HEK293 (cell line): Measurements from ENCODE around the gene TRPV5.

Experiments used
- CTCF ChIA-PET: fragments of 350-600 bp; formaldehyde crosslinking; extraction: SDS; loops from one replicate; lab custom pipeline; 2021; ENCODE audit warnings: antibody characterized with exemption; lab: Yijun Ruan, JAX
- POLR2A ChIA-PET: fragments of 300-600 bp; formaldehyde crosslinking; extraction: SDS; loops from one replicate; lab custom pipeline; 2020; ENCODE audit warnings: antibody characterized with exemption, inconsistent platforms; lab: Yijun Ruan, JAX
- H3K27ac ChIP-seq: fragments of 200-500 bp; sonication (Bioruptor generic); 2 replicates; pipeline ENCODE4 v1.5.1; 2014; ENCODE audit warnings: low read depth, low read length, control low read depth, inconsistent platforms; ENCODE audit errors: extremely low read depth
- H3K36me3 ChIP-seq, 2 experiments: fragments of 200-500 bp in 1 of 2; sonication (Bioruptor generic) in 1 of 2; 1 replicate in 1 of 2; 2 replicates in 1 of 2; pipeline ENCODE4 v1.5.1; 2014 to 2017; ENCODE audit warnings: inconsistent platforms in 2 of 2, low read length in 2 of 2; ENCODE audit not compliant: control insufficient read depth in 2 of 2, insufficient read depth in 1 of 2
- H3K4me1 ChIP-seq: fragments of 200-500 bp; sonication (Bioruptor generic); 2 replicates; pipeline ENCODE4 v1.5.1; 2014; ENCODE audit warnings: mild to moderate bottlenecking, low read length, inconsistent platforms; ENCODE audit not compliant: control insufficient read depth, insufficient read depth
- H3K4me3 ChIP-seq: 2 replicates; pipeline ENCODE4 v1.5.1; 2011; ENCODE audit warnings: low read depth, mild to moderate bottlenecking, control low read depth, low read length, moderate library complexity
- H3K9me3 ChIP-seq: fragments of 200-500 bp; sonication (Bioruptor generic); 2 replicates; pipeline ENCODE4 v1.5.1; 2014; ENCODE audit warnings: low read depth, low read length, inconsistent platforms; ENCODE audit not compliant: control insufficient read depth, insufficient read depth
- EGR2 ChIP-seq: fragments of 450-650 bp; formaldehyde crosslinking; IDR thresholded peaks from 2 replicates; pipeline ENCODE4 v1.5.1; 2016; ENCODE audit warnings: low read depth, missing biosample characterization, missing genetic modification characterization
- GLIS1 ChIP-seq: fragments of 450-650 bp; formaldehyde crosslinking; IDR thresholded peaks from 2 replicates; pipeline ENCODE4 v1.5.1; 2016; ENCODE audit warnings: missing biosample characterization, missing genetic modification characterization
- INSM2 ChIP-seq: fragments of 450-650 bp; formaldehyde crosslinking; IDR thresholded peaks from 2 replicates; pipeline ENCODE4 v1.5.1; 2016; ENCODE audit warnings: missing biosample characterization, missing genetic modification characterization
- RBAK ChIP-seq: fragments of 450-650 bp; formaldehyde crosslinking; IDR thresholded peaks from 2 replicates; pipeline ENCODE4 v1.5.1; 2016; ENCODE audit warnings: missing biosample characterization, missing genetic modification characterization
- SP2 ChIP-seq: fragments of 450-650 bp; formaldehyde crosslinking; IDR thresholded peaks from 2 replicates; pipeline ENCODE4 v1.5.1; 2016; ENCODE audit warnings: missing biosample characterization, missing genetic modification characterization
- ZBTB26 ChIP-seq: fragments of 450-650 bp; formaldehyde crosslinking; optimal IDR thresholded peaks from 2 replicates; pipeline ENCODE3; 2016; ENCODE audit warnings: missing biosample characterization, mild to moderate bottlenecking, missing genetic modification characterization
- ZFP69B ChIP-seq: fragments of 450-650 bp; formaldehyde crosslinking; IDR thresholded peaks from 2 replicates; pipeline ENCODE4 v1.5.1; 2016; ENCODE audit warnings: missing biosample characterization, missing genetic modification characterization
- ZNF10 ChIP-seq: fragments of 450-650 bp; formaldehyde crosslinking; IDR thresholded peaks from 2 replicates; pipeline ENCODE4 v1.5.1; 2017; ENCODE audit warnings: missing biosample characterization, missing genetic modification characterization
- ZNF146 ChIP-seq: fragments of 450-650 bp; formaldehyde crosslinking; IDR thresholded peaks from 2 replicates; pipeline ENCODE4 v1.5.1; 2016; ENCODE audit warnings: missing biosample characterization, missing genetic modification characterization
- ZNF175 ChIP-seq: fragments of 450-650 bp; formaldehyde crosslinking; IDR thresholded peaks from 2 replicates; pipeline ENCODE4 v1.5.1; 2016; ENCODE audit warnings: missing biosample characterization, missing genetic modification characterization
- ZNF2 ChIP-seq: fragments of 450-650 bp; formaldehyde crosslinking; IDR thresholded peaks from 2 replicates; pipeline ENCODE4 v1.5.1; 2016; ENCODE audit warnings: missing biosample characterization, missing genetic modification characterization
- ZNF211 ChIP-seq: fragments of 450-650 bp; formaldehyde crosslinking; IDR thresholded peaks from 2 replicates; pipeline ENCODE4 v1.5.1; 2016; ENCODE audit warnings: low read depth, missing biosample characterization, missing genetic modification characterization
- ZNF24 ChIP-seq: fragments of 450-650 bp; formaldehyde crosslinking; IDR thresholded peaks from 2 replicates; pipeline ENCODE4 v1.5.1; 2016; ENCODE audit warnings: missing biosample characterization, missing genetic modification characterization
- ZNF416 ChIP-seq: fragments of 450-650 bp; formaldehyde crosslinking; IDR thresholded peaks from 2 replicates; pipeline ENCODE4 v1.5.1; 2016; ENCODE audit warnings: missing biosample characterization, missing genetic modification characterization
- ZNF521 ChIP-seq: fragments of 450-650 bp; formaldehyde crosslinking; IDR thresholded peaks from 2 replicates; pipeline ENCODE4 v1.5.1; 2017; ENCODE audit warnings: missing biosample characterization, mild to moderate bottlenecking, missing genetic modification characterization
- ZNF561 ChIP-seq: fragments of 450-650 bp; IDR thresholded peaks from 2 replicates; pipeline ENCODE4 v1.5.1; 2018; ENCODE audit warnings: missing biosample characterization, missing genetic modification characterization, borderline replicate concordance
- ZNF580 ChIP-seq: fragments of 450-650 bp; formaldehyde crosslinking; IDR thresholded peaks from 2 replicates; pipeline ENCODE4 v1.5.1; 2016; ENCODE audit warnings: missing biosample characterization, missing genetic modification characterization
- ZNF626 ChIP-seq: fragments of 450-650 bp; sonication (Bioruptor Pico); formaldehyde crosslinking; IDR thresholded peaks from 2 replicates; pipeline ENCODE4 v1.5.1; 2018; ENCODE audit warnings: missing biosample characterization, missing genetic modification characterization, inconsistent platforms
- ZNF629 ChIP-seq: fragments of 450-650 bp; formaldehyde crosslinking; IDR thresholded peaks from 2 replicates; pipeline ENCODE4 v1.5.1; 2017; ENCODE audit warnings: missing biosample characterization, missing genetic modification characterization
- ZNF639 ChIP-seq: fragments of 450-650 bp; formaldehyde crosslinking; IDR thresholded peaks from 2 replicates; pipeline ENCODE4 v1.5.1; 2016; ENCODE audit warnings: missing biosample characterization, missing genetic modification characterization
- ZNF76 ChIP-seq: fragments of 450-650 bp; formaldehyde crosslinking; IDR thresholded peaks from 2 replicates; pipeline ENCODE4; 2016; ENCODE audit warnings: low read depth, missing biosample characterization, missing genetic modification characterization, borderline replicate concordance
- ZSCAN23 ChIP-seq: fragments of 450-650 bp; formaldehyde crosslinking; IDR thresholded peaks from 2 replicates; pipeline ENCODE4 v1.5.1; 2016; ENCODE audit warnings: missing biosample characterization, missing genetic modification characterization
- TF ChIP-seq, protein P1 (sequence below): fragments of 450-650 bp; formaldehyde crosslinking; IDR thresholded peaks from 2 replicates; pipeline ENCODE4 v1.5.1; 2016; ENCODE audit warnings: missing biosample characterization, missing genetic modification characterization, low read depth

Gene TRPV5

DNA sequence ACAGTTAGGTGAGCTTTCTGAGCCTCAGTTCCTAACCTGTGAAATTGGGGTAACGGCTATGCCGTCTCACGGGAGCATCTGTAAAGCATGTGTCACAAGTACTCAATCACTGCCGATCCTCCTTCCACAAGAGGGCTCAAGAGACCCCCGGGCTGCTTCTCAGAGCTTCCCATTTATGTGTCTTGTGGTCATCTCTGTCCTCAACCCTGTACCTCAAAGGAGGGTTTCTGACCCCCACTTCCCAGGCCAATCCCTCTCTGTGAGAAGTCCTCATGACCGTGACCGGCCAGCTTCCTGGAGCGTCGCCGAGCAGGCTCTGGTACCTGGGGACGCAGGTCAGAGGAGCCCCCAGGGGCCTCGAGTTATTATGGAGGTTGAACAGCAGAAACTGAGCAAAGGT is 510 bp upstream of the TRPV5 start:
- POLR2A ChIA-PET: no interaction called here
- Histone ChIP-seq H3K36me3 (no peaks in the 10 kb centered on the region), H3K27ac (no peak overlapping the region), H3K4me3 (no peak overlapping the region), H3K9me3 (no peaks in the 10 kb centered on the region), H3K4me1 (no peaks in the 10 kb centered on the region)
- CTCF ChIA-PET: interaction anchor here (0.6 to 1.3 kb wide), 4 partner anchors 18 to 494 kb away, joined by 3 to 5 read pairs (median 4); no protein-coding TSS in a partner anchor
- no peak for TF ChIP-seq RBAK

DNA sequence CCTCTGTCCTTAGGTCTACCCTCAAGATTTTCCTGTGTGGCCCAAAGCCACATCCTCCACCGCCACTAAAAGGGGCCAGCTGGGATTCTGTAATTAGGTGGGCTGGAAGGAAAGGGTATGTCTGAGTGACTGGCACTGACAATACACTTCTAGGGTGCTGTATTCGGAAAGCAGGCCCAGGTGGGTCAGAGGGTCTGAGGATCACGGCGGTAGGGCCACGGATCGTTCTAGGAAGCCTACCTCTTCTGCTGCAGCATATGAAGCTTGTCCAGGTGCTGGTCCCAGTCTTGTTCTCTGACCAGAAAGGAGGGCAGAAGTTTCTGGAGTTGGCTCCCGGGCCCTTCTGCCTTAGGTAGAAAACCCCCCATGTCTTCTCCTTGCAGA is 462 bp downstream of the TRPV5 start:
- ChIA-PET CTCF (interaction anchor here (0.6 kb wide), 1 partner anchor 8 kb away, joined by 3 read pairs; no protein-coding TSS in a partner anchor), POLR2A (no interaction called here)
- no peaks in the 10 kb centered on the region for H3K36me3 ChIP-seq
- H3K4me3 ChIP-seq: no peak overlapping the region
- TF ChIP-seq ZNF561 (tag by site-specific recombination) (no peak), ZNF580 (no peak), ZNF10 (no peak), ZNF2 (tag by site-specific recombination) (no peak), ZNF629 (no peak), ZSCAN23 (tag by site-specific recombination) (no peak), ZBTB26 (no peak), ZNF626 (tag by site-specific recombination) (no peak)
- H3K4me1 ChIP-seq: no peaks in the 10 kb centered on the region
- no peaks in the 10 kb centered on the region for H3K9me3 ChIP-seq
- no peak overlapping the region for H3K27ac ChIP-seq

DNA sequence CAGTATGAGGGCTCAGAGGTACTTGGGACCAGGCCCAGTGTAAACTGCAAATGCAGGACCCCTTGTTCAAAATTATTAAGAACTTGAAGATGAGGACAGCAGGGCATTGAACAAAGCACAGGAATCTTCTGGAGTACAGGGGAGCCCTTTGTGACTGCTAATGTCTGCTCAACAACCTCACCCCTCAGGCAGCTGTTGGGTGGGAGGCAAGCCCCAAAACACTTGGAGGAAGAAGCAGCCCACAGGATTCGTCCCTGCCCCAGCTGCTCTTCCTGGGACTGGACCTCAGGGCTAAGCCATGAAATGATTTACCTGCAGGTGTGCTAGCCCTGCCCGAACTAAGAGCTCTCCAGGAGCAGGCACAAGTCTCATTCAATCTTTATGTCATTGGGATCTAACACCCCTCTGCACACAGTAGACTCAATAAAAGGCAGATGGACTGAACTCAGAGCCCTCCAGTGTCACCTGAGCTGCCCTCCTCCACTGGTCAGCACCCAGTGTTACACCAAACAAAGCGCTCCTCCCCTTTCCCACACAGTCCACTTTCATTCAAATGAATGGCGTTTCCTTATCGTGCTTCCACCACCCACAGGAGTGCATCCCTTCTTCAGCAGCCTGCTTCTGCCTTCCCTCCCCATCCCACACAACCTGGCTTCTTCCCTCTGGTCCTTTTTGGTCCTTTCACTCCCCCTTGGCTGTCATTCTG is 1.0 kb downstream of the TRPV5 start:
- no peak for TF ChIP-seq ZFP69B (tag by site-specific recombination)
- TF ChIP-seq EGR2 (tag by site-specific recombination): 0 out of 2 replicates have a peak, but pooled peaks have one; percentile 14
- POLR2A ChIA-PET: no interaction called here
- Histone ChIP-seq H3K4me1 (no peaks in the 10 kb centered on the region), H3K36me3 (no peaks in the 10 kb centered on the region), H3K27ac (no peak overlapping the region), H3K9me3 (no peaks in the 10 kb centered on the region), H3K4me3 (no peak overlapping the region)
- CTCF ChIA-PET: interaction anchor here (0.5 to 1.2 kb wide), 3 partner anchors 283 to 580 kb away, joined by 3 read pairs; no protein-coding TSS in a partner anchor

GRCh38 chr7:142930126-142930730 is 3.3 kb downstream of the TRPV5 start:
- Histone ChIP-seq H3K36me3 (no peaks in the 10 kb centered on the region), H3K27ac (no peak overlapping the region), H3K4me1 (no peaks in the 10 kb centered on the region), H3K9me3 (no peaks in the 10 kb centered on the region), H3K4me3 (no peak overlapping the region)
- POLR2A ChIA-PET: no interaction called here
- CTCF ChIA-PET: no interaction called here
- TF ChIP-seq GLIS1 (tag by site-specific recombination) (no peak), ZNF521 (tag by site-specific recombination) (no peak), ZNF24 (tag by site-specific recombination) (no peak), ZNF146 (tag by site-specific recombination) (no peak), SP2 (tag by site-specific recombination) (no peak), ZNF639 (no peak), ZNF416 (tag by site-specific recombination) (no peak), INSM2 (tag by site-specific recombination) (no peak), ZNF211 (tag by site-specific recombination) (no peak), ZNF175 (tag by site-specific recombination) (no peak), ZNF76 (no peak)
- TF ChIP-seq, protein P1, sequence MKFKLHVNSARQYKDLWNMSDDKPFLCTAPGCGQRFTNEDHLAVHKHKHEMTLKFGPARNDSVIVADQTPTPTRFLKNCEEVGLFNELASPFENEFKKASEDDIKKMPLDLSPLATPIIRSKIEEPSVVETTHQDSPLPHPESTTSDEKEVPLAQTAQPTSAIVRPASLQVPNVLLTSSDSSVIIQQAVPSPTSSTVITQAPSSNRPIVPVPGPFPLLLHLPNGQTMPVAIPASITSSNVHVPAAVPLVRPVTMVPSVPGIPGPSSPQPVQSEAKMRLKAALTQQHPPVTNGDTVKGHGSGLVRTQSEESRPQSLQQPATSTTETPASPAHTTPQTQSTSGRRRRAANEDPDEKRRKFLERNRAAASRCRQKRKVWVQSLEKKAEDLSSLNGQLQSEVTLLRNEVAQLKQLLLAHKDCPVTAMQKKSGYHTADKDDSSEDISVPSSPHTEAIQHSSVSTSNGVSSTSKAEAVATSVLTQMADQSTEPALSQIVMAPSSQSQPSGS: no peak
